ENCODE measurements around the gene ABHD6.
"Not testable (repeated sequence)": the region's sequence is repeated elsewhere in the genome, so short reads cannot be mapped to it uniquely, and the experiment has no call there.

ABHD6 gene

DNA sequence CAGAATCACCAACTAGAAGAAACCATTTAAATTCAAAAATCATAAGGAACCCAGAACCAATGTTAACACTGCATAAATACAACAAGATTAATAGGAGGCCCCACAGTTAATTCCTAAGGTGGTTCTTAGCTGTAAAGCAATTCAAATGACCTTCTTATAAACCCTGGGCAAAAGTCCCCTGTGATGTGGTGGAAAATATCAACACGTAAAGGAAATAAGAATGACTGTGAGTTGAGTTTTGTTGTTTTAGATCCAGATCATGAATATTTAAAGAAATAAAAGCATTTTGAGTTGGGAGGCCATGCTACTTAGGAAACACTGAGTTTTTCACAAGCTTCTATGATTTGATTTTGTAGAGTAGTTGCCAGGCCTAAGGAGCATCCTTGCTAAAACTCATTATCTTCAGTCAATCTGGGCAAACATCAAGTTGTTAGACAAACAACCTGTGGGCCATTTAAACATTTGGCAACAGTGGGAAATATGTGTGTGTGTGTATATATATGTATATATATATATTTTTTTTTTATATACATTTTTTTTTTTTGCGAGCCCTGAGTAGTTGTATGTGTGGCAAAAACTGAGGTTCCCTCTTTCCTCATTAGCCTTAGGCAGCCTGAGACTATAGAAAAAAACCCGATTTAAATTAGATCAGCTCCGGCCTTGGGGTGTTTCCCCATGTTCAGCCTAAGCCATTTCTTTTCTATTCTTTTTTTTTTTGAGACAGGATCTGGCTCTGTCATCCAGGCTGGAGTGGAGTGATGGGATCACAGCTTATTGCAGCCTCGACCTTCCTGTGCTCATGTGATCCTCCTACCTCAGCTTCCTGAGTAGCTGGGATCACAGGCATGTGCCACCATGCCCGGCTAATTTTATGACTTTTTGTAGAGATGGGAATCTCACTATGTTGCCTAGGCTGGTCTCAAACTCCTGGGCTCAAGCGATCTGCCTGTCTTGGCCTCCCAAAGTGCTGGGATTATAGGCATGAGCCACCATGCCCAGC, 87.1 kb downstream of the ABHD6 start:
- no peak for DNase-seq

DNA sequence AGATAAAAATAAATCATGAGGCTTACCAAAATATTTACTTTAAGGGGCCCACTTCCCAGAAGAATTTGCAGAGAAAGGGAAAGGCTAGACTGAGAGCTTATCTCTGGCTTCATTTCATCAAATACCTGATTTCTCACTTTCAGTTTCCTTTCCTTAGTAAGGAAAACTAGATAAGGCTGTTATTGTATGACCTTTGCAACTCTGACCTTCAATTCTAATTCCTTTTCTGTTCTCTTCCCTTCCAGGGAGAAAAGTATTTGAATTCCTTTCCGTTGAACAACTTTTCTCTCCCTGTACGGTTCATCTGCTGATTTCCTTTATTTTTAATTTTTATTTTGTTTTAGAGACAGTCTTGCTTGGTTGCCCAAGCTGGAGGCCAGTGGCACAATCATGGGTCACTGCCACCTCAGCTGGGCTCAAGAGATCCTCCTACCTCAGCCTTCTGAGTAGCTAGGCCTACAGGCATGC, 88.0 kb downstream of the ABHD6 start:
- DNase-seq: no peak

DNA sequence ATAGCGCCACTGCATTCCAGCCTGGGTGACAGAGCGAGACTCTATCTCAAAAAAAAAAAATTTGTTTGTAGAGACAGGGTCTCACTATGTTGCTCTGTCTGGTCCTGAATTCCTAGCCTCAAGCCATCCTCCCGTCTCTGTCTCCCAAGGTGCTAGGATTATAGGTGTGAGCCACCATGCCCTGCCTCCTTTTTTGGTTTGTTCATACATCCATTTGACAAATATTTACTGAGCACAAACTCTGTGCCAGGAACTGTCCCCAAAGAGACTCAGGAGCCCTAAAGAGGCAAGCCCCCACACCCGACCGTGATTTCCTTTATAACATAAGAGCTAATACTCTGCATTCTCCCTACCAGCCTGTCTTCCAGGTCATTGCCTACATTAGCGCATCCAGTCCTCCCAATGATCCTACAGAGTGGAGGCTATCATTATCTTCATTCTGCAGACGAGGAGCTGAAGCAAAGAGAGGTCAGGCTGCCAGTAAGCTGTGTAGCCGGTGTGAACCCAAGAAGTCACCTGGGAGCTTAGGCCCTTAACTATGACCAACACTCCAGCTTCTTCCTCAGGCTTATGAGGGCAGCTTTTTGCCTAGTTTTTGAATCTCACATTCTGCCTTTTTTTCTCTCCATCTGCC, 88.8 kb downstream of the ABHD6 start:
- no peak for DNase-seq

DNA sequence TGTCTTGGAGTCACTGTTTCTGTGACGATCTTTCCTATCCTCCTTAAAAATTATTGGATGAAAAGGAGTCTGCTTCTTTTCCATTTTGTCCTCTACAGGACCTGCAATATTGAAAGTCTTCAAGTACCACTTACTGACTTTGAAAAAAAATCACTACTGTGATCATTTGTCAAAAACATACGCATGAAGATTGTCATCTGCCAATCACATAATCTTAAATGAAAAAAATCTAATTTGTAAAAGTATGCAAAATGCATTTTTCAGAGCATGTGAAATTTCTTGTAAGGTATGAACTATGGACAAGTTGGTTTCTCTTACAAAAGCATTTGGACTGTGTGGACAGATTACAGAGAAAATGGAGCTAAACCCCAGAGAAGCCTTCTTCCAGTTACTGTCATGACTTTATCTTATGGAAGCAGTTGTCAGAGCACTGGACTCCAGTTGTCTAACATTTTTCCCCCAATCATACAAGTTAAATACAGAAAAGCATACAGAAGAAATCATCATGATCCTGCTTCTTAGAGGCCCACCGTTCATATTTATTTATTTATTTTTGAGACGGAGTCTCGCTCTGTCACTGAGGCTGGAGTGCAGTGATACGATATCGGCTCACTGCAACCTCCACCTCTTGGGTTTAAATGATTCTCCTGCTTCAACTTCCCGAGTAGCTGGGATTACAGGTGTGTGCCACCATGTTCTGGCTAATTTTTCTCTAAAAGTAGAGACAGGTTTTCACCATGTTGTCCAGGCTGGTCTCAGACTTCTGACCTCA, 91.7 kb downstream of the ABHD6 start:
- DNase-seq: no peak

DNA sequence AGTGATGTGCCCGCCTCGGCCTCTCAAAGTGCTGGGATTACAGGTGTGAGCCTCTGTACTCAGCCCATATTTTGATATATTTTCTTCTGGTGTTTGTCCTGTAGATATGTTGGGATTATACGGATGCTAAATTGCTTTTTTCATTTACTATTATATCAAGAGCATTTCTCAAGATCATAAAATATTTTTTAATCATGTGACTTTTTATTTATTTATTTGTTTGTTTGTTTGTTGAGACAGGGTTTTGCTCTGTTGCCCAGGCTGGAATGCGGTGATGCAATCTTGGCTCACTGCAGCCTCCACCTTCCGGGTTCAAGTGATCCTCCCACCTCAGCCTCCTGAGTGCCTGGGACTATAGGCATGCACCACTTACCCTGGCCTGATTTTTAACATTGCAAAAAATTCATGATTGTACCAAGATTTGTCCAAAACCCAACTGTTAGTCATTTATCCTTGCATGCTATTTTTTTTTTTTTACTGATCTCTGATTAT, 92.4 kb downstream of the ABHD6 start:
- no peak for DNase-seq

DNA sequence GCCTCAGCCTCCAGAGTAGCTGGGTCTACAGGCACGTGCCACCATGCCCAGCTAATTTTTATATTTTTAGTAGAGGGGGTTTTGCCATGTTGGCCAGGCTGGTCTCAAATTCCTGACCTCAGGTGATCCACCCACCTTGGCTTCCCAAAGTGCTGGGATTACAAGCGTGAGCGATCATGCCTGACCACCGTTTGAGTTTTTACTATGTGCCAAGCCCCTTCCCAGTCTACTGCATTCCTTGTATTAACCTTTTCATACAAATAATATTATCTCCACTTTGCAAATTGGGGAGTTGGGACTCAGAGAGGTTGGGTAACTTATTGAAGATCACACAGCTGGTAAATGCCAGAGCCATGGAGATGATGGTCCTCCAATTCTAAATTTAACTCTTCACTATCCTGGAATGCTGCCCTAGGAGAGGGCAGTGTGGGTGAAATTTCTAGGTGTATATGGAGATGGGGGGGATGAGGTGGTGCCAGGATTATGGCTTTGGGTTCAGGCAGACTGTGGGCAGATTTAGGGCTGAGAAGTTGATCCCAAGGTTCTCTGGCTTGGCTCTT, 94.1 kb downstream of the ABHD6 start:
- DNase-seq: no peak

DNA sequence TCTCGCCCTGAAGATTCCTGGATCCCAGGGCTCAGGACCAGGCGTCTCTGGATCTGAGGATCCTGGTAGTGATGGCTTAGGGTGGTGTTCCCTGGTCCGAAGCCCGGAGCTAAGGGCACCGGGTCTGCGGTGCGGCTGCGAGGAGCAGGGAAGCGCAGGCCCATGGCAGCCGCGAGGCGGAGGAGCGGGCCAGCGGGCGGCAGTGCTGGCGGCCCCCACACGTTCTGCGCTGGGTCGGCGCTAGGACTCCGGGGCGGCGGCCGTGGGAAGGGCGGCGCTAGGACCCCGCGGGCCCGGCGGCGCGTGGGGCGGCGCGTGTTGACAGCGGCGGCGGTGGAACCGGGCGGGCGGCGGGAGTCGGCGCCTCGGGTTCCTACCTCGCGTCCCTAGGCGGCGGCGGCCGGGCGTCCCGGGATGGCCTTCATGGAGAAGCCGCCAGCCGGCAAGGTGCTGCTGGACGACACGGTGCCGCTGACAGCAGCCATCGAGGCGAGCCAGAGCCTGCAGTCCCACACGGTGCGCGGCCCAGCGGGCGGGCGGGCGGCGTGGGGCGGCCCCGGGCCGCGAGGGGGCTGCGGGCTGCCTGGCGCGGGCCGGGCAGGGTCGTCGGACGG, 95.1 kb downstream of the ABHD6 start, which contains the start of gene PXK:
Gene PXK, plus strand, starts transcription at position 318 of the 614 bp plus-strand sequence. Its CDS starts 97 bp downstream, at position 415.
- peak; percentile 4 to 35 for DNase-seq

DNA sequence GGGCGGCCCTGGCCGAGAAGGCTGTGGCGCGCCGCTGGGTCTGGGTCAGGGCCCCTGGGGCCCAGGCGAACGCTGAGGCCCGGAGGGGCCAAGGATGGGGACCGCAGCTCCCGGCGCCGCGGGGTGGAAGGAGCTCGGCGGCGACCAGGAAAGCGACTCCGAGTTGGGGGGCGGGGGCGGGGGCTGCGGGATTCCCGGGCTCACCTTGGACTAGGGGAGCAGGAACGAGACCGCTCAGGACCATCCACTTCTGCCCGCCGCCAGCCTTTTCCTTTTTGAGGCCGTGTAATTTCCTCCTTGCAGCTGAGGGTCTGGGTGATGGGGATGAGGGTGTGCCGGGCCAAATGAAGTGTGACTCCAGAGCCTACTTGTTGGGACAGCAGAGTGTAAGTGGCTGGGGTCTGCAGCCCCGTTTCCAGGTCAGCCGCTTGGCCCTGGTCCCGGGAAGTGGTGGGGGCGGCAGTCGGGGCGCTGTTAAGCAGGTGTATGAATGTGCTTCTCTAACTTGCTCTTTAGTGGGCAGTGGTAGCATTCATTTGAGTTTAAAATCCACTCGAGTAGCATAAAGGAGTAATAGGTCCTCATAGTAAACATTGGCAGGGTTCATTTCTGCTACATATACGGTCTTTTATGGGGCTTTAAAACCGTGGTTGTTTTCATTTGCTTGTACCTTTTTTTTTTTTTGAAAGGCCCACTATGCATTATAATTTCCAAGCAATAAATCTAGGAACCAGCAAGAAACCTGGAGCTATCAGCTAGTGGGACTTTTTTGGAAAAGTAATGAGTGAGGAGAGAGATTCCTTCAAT, 95.8 kb downstream of the ABHD6 start:
- DNase-seq: no peak

DNA sequence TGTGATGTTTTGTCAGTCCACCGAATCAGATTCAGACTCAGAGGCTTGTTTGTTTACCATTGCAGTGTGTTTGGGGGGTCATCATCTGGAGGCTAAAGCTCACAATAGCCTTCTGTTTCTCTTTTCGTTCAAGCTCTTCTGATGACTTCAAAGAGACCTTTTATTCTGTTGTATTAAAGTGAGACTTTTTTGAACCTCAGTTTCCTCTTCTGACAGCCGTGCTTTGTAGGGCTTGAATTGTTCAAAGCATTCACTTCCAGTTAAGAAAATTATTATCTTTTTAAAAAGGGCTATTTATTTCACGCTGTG, 96.4 kb downstream of the ABHD6 start:
- no peak for DNase-seq

DNA sequence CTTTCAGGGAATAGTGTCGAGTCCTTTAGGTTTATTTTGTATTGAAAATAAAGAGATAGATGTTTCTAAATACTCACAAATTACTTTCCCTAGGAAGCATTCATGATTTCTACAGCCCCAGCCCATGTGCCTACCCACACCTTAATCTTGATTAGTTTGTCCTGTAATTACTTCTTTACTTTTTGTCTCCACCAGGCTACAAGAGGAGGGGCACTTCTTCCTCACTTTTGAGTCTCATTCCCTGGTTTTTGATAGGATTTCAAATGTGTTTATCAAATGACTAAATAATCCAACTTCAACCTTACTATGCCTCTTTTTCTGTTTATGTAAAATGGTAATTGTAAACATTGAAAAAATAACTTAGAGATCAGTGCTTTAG, 96.9 kb downstream of the ABHD6 start:
- no peak for DNase-seq

DNA sequence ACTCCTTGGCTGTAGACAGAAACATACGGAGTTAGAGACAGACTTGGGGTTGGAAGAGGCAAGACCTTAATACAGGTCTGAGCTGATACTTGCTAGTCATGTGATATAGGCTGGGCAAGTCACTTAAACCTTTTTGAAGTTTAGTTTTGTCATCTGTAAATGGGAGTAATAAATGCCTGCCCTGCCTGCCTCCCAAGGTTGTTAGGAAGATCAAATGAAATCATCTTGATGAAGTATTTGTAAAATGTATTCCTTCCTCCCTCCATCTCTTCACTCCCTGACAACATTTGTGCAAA, 98.0 kb downstream of the ABHD6 start:
- no peak for DNase-seq

DNA sequence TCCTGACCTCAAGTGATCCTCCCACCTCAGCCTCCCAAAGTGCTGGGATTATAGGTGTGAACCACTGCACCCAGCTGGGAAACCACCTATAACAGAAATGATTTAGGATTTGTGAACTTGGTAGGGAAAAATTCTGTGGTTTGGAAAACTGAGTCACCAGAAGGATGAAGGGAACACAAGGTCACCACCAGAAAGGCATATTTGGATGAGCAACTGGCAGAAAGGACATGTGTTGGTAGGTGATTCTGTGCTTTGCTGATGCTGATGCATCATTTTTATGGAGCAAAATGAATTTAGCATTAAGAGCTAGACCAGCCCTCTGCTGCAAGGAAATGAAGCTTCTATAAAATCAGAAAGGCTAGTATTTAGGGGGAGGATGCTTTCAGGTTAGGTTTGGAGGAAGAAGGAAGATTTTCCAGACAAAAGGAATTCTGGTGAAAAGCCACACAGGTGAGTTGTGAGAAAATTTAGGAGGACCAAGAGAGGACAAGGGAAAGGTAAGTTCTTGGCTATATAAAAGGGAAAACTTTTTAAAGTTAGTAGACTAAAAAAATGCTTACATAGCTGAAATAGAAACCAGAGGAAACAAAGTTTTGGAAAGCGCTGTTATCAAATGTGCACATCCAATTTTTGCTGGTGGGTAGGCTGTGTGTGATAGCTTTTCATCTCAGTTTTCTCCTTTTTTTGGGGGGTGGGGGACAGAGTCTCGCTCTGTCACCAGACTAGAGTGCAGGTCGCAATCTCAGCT, 98.7 kb downstream of the ABHD6 start:
- no peak for DNase-seq

DNA sequence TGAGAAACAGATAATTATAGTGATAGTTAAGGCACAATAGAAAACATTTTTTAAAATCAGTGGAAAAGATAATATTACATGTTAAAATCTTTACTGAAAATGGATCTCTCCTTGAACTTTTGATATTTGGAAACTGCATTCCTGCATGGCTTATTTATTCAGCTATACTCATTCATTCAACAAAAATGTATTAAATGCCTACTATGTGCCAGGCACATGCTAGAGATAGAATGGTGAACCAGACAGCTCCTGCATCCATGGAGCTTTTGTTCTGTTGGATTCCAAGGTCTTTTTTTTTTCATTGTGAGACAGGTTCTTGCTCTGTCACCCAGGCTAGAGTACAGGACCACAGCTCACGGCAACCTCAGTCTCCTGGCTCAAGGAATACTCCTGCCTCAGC, 99.6 kb downstream of the ABHD6 start:
- no peak for DNase-seq

DNA sequence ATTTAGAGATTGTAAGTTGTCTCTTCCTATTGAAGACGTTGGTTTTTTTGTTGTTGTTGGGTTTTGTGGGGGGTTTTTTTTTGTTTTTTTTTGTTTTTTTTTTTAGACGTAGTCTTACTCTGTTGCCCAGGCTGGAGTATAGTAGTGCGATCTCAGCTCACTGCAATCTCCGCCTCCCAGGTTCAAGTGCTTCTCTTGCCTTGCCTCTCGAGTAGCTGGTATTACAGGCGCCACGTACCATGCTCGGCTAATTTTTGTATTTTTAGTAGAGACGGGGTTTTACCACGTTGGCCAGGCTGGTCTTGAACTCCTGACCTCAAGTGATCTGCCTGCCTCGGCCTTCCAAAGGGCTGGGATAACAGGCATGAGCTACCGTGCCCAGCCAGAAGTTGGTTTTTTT, 101.6 kb downstream of the ABHD6 start:
- DNase-seq: not testable (repeated sequence)

DNA sequence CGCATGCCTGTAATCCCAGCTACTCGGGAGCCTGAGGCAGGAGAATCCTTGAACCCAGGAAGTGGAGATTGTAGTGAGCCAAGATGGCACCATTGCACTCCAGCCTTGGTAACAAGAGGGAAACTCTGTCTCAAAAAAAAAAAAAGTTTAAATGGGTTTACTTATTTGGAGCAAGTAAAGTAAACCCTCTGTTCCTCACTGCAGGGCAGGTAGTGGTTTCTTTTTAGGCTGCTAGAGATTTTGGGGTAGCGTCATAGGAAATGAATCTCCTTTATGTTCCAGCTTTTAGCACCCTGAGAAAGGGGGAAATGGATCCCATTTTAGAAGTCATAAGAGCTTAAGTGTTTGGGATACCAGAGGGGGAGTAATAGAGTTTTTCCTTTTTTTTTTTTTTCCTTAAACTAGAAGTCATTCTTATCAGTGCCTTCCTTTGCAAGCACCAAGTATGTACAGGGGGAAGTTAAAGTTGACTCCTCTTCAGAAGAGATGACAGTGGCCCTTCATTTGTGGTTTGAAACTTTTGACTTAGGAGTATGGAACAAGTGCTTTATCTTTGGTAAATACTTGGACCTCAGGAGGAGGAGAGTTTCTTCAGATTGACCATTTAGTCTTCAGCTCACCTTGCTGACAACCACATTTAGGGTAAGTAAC, 103.1 kb downstream of the ABHD6 start:
- no peak for DNase-seq

DNA sequence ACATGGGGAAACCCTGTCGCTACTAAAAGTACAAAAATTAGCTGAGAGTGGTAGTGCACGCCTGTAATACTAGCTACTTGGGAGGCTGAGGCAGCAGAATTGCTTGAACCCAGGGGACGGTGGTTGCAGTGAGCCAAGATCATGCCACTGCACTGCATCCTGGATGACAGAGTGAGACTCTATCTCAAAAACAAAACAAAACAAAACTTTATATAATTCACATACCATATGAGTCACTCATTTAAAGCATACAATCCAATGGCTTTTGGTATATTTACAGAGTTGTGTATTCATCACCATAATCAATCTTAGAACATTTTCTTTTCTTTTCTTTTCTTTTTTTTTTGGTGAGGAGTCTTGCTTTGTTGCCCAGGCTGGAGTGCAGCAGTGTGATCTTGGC, 103.8 kb downstream of the ABHD6 start:
- DNase-seq: no peak

DNA sequence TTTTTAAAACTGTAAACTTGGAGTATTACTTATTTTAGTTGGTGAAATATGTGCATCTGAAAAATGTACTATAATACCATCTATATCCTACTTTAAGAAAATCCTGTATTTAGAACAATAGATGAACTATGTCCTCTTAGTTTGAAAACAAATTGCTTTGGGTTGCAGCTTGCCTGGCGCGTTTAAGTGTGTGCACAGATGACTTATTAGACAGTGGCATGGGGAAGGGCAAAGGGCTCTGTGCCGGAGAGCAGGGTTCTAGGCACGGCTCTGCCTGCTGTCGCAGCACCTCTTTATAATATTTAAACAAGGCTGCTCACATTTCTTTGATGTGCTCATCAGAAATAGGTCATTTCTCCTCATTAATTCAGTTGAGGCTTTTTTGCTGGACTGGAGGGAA, 105.1 kb downstream of the ABHD6 start:
- DNase-seq: no peak
